ENCODE measurements around the gene GMPR2. TPM values are rescaled to one million over a fixed set of nuclear protein-coding genes. Genes with fewer than 3 reads are reported as not detected.
"Not testable (repeated sequence)": the region's sequence is repeated elsewhere in the genome, so short reads cannot be mapped to it uniquely, and the experiment has no call there.

The GMPR2 gene
- total RNA-seq, 1 donor from 2014 or later = 37.5 TPM

GRCh38 chr14:24240110-24240918 lies 7.6 kb downstream of the GMPR2 start:
- H3K36me3 ChIP-seq = peaks cover 35 to 57% of the 10 kb centered on the region in 2 donors
- intact Hi-C loops (cut with DNase I) = loop anchor here (5.0 kb wide), 2 partner anchors 192 to 938 kb away; partner anchors contain the start of gene PPP1R3E
- peak overlapping the region; percentile 94 to 99 for H3K27ac ChIP-seq

GRCh38 chr14:24241829-24242443 lies 9.2 kb downstream of the GMPR2 start:
- DNase-seq (ENCODE audit: low spot score in 2 of 2) = peak in 1 of 2 donors; percentile 94
- peak overlapping the region; percentile 94 to 99 for H3K27ac ChIP-seq
- H3K4me3 ChIP-seq = peak overlapping the region; percentile 81 to 95
- peak; percentile 54 to 67 (median 56) for TF ChIP-seq CTCF (IDR thresholded peaks at IDR 0.05)
- H3K4me1 ChIP-seq = peaks cover 15 to 32% of the 10 kb centered on the region in 2 donors
- no peaks in the 10 kb centered on the region for H3K9me3 ChIP-seq
- H3K36me3 ChIP-seq = peaks cover 26 to 41% of the 10 kb centered on the region in 2 donors
- H3K27me3 ChIP-seq = no peaks in the 10 kb centered on the region
- intact Hi-C loops (cut with DNase I) = loop anchor here (1.0 to 5.0 kb wide), 11 partner anchors 10 to 940 kb away; partner anchors contain the start of genes CHMP4A, DCAF11, DHRS1 and EMC9

More at GRCh38 chr14:24240110-24240918, 7.6 kb downstream of the GMPR2 start:
- H3K4me3 ChIP-seq = peak overlapping the region; percentile 19 to 81
- peak in 1 of 2 donors; percentile 59 for DNase-seq (ENCODE audit: low spot score in 2 of 2)
- H3K27me3 ChIP-seq = no peaks in the 10 kb centered on the region
- H3K9me3 ChIP-seq = no peaks in the 10 kb centered on the region
- peaks cover 15 to 32% of the 10 kb centered on the region in 2 donors for H3K4me1 ChIP-seq
- no peak for TF ChIP-seq CTCF (IDR thresholded peaks at IDR 0.05)

GRCh38 chr14:24243336-24243836 lies 10.7 kb downstream of the GMPR2 start:
- peak in 1 of 2 donors; percentile 75 for DNase-seq (ENCODE audit: low spot score in 2 of 2)
- no peak for TF ChIP-seq CTCF (IDR thresholded peaks at IDR 0.05)
- peak overlapping the region; percentile 94 to 99 for H3K27ac ChIP-seq
- no peaks in the 10 kb centered on the region for H3K27me3 ChIP-seq
- H3K4me3 ChIP-seq = peak overlapping the region; percentile 81 to 95
- no peaks in the 10 kb centered on the region for H3K9me3 ChIP-seq
- intact Hi-C loops (cut with DNase I) = loop anchor here (1.0 to 5.0 kb wide), 6 partner anchors 49 to 941 kb away; partner anchors contain the start of genes DCAF11, NRL, PPP1R3E and TM9SF1
- peaks cover 15 to 26% of the 10 kb centered on the region in 2 donors for H3K36me3 ChIP-seq
- H3K4me1 ChIP-seq = peaks cover 15 to 32% of the 10 kb centered on the region in 2 donors

- H3K27me3 ChIP-seq; H3K9me3 ChIP-seq; H3K36me3 ChIP-seq; H3K27ac ChIP-seq; H3K4me3 ChIP-seq; intact Hi-C loops (cut with DNase I): not testable (repeated sequence)
- DNase-seq (ENCODE audit: low spot score in 2 of 2) = peak in 1 of 2 donors; percentile 53
- H3K4me1 ChIP-seq = peaks cover 15 to 17% of the 10 kb centered on the region in 2 donors
Measured at GRCh38 chr14:24245350-24245749, 12.6 kb downstream of the GMPR2 start.

- Histone ChIP-seq H3K4me3 (no peak overlapping the region), H3K27ac (no peak overlapping the region), H3K36me3 (no peaks in the 10 kb centered on the region), H3K27me3 (no peaks in the 10 kb centered on the region), H3K4me1 (peaks cover under 1 to 5% of the 10 kb centered on the region in 2 donors), H3K9me3 (no peaks in the 10 kb centered on the region)
- TF ChIP-seq CTCF (IDR thresholded peaks at IDR 0.05) = no peak
- peak in 1 of 2 donors; percentile 46 for DNase-seq (ENCODE audit: low spot score in 2 of 2)
- intact Hi-C loops (cut with DNase I) = no loop called here
Measured at GRCh38 chr14:24246765-24247212, 14.1 kb downstream of the GMPR2 start.
